Ishikawa (cell line): Measurements from ENCODE around the gene LEMD2.

Experiments used
- CEBPB ChIP-seq: IDR thresholded peaks from 2 replicates; pipeline ENCODE4 v1.6.1; 2012
- EGR1 ChIP-seq: IDR thresholded peaks from 2 replicates; pipeline ENCODE4 v1.6.1; 2012
- EP300 ChIP-seq: IDR thresholded peaks from 2 replicates; pipeline ENCODE4 v1.6.1; 2012; ENCODE audit warnings: borderline replicate concordance
- FOXM1 ChIP-seq: IDR thresholded peaks from 2 replicates; pipeline ENCODE4 v1.6.1; 2012; ENCODE audit warnings: low read depth, borderline replicate concordance
- MAX ChIP-seq: IDR thresholded peaks from 2 replicates; pipeline ENCODE4 v1.6.1; 2012
- NFIC ChIP-seq: IDR thresholded peaks from 2 replicates; pipeline ENCODE4 v1.6.1; 2012
- REST ChIP-seq: IDR thresholded peaks from 2 replicates; pipeline ENCODE4 v1.6.1; 2012; ENCODE audit warnings: low read depth, mild to moderate bottlenecking
- TAF1 ChIP-seq: IDR thresholded peaks from 2 replicates; pipeline ENCODE4 v1.6.1; 2012; ENCODE audit warnings: low read depth, mild to moderate bottlenecking
- TCF12 ChIP-seq: IDR thresholded peaks from 2 replicates; pipeline ENCODE4 v1.6.1; 2012; ENCODE audit warnings: low read depth
- USF1 ChIP-seq: IDR thresholded peaks from 2 replicates; pipeline ENCODE4 v1.6.1; 2012
- YY1 ChIP-seq: IDR thresholded peaks from 2 replicates; pipeline ENCODE4 v1.6.1; 2012; ENCODE audit warnings: low read depth

GRCh38 chr6:33746651-33747100, 42.3 kb downstream of the LEMD2 start, which contains the start of gene IP6K3:
- no peak for TF ChIP-seq FOXM1
- 0 out of 2 replicates have a peak, but pooled peaks have one; percentile 44 for TF ChIP-seq USF1
- TF ChIP-seq MAX = no peak
- no peak for TF ChIP-seq REST
- TF ChIP-seq NFIC = no peak
- TF ChIP-seq TCF12 = no peak
- TF ChIP-seq EGR1 = no peak
- TF ChIP-seq YY1 = no peak
- TF ChIP-seq TAF1 = no peak
- no peak for TF ChIP-seq CEBPB
- no peak for TF ChIP-seq EP300
